HCT116 (cell line): ENCODE results near the gene ATP2B3. TPM values are rescaled to one million over a fixed set of nuclear protein-coding genes. Genes with fewer than 3 reads are reported as not detected.

Experiments used
- ATAC-seq: fragments of 200-7000 bp; cut with Tn5 transposase; 2 replicates; pipeline ENCODE4 v1.9.1; 2020; ENCODE audit warnings: mild to moderate bottlenecking, moderate library complexity
- BruUV-seq: library from RNA; stranded (reverse); fragments of 400-500 nt; replicated peaks from 2 replicates; lab custom pipeline; 2021; lab: Mats Ljungman, UMichigan
- CTCF ChIA-PET: fragments of 300-600 bp; sonication (Branson Sonifier 250); formaldehyde crosslinking; loops from one replicate; lab custom pipeline; 2021; ENCODE audit warnings: antibody characterized with exemption; lab: Charles Lee
- POLR2A ChIA-PET: fragments of 300-600, 350-600 bp; sonication (Branson Sonifier 250); formaldehyde crosslinking; loops from one replicate; lab custom pipeline; 2021; ENCODE audit warnings: antibody characterized with exemption; lab: Charles Lee
- RAD21 ChIA-PET, 2 experiments: fragments of 300-600 bp; sonication (Branson Sonifier 250); formaldehyde crosslinking; loops; one replicate each; lab custom pipeline; 2023; ENCODE audit warnings: low total read pairs in 2 of 2; ENCODE audit not compliant: uncharacterized antibody in 2 of 2, unreplicated experiment in 2 of 2, low non-redundant PET in 1 of 2; lab: Charles Lee
- DNase-seq: peaks from one replicate; pipeline ENCODE4 v3.0.0-alpha.2; 2010; ENCODE audit warnings: low read depth, low spot score
- H2AFZ ChIP-seq: fragments of 200-600 bp; shearing (Covaris generic), sonication (generic); 2 replicates; pipeline ENCODE4 v1.6.1; 2017; ENCODE audit warnings: low read depth, mixed run types, mixed read lengths, antibody characterized with exemption, low read length; ENCODE audit not compliant: poor library complexity, severe bottlenecking
- H3K27ac ChIP-seq: 2 replicates; pipeline ENCODE4 v1.5.1; 2012; ENCODE audit warnings: low read depth, low read length
- H3K27me3 ChIP-seq: fragments of 200-600 bp; sonication (generic); 2 replicates; pipeline ENCODE4 v1.6.1; 2016; ENCODE audit warnings: mixed run types, low read length, mixed read lengths; ENCODE audit not compliant: insufficient read depth
- H3K36me3 ChIP-seq, 2 experiments: fragments of 200-500 bp in 1 of 2; fragments of 200-600 bp in 1 of 2; sonication (Bioruptor generic) in 1 of 2; sonication (generic) in 1 of 2; 2 replicates each; pipeline versions ENCODE4 v1.5.1 to v1.6.1; 2014 to 2016; ENCODE audit warnings: low read length in 2 of 2, inconsistent platforms in 1 of 2, mixed read lengths in 1 of 2, mixed run types in 1 of 2; ENCODE audit not compliant: insufficient read depth in 2 of 2, control insufficient read depth in 1 of 2
- H3K4me1 ChIP-seq, 2 experiments: fragments of 200-600 bp in 1 of 2; sonication (generic) in 1 of 2; 2 replicates each; pipeline versions ENCODE4 v1.5.1 to v1.6.1; 2012 to 2017; ENCODE audit warnings: low read length in 2 of 2, inconsistent platforms in 1 of 2, mild to moderate bottlenecking in 1 of 2, mixed read lengths in 1 of 2, mixed run types in 1 of 2, moderate library complexity in 1 of 2; ENCODE audit not compliant: insufficient read depth in 2 of 2, control insufficient read depth in 1 of 2
- H3K4me2 ChIP-seq: fragments of 200-600 bp; sonication (generic); 2 replicates; pipeline ENCODE4 v1.6.1; 2017; ENCODE audit warnings: mixed run types, low read length, mixed read lengths
- H3K4me3 ChIP-seq, 2 experiments: fragments of 200-600 bp in 1 of 2; sonication (generic) in 1 of 2; replicated peaks in 1 of 2; 2 replicates each; pipeline ENCODE4 v1.5.1; 2011 to 2016; ENCODE audit warnings: low read length in 2 of 2, control low read depth in 1 of 2, low read depth in 1 of 2, mild to moderate bottlenecking in 1 of 2, mixed read lengths in 1 of 2, mixed run types in 1 of 2
- H3K79me2 ChIP-seq: fragments of 200-600 bp; sonication (generic); 2 replicates; pipeline ENCODE4 v1.6.1; 2017; ENCODE audit warnings: mild to moderate bottlenecking, mixed run types, low read length, moderate library complexity, mixed read lengths; ENCODE audit not compliant: insufficient read depth
- H3K9ac ChIP-seq: fragments of 200-600 bp; sonication (generic); 2 replicates; pipeline ENCODE4 v1.6.1; 2016; ENCODE audit warnings: low read length, mixed read lengths
- H3K9me2 ChIP-seq: fragments of 200-600 bp; sonication (generic), shearing (Covaris generic); 2 replicates; pipeline ENCODE4 v1.6.1; 2017; ENCODE audit warnings: mixed run types, mild to moderate bottlenecking, moderate library complexity; ENCODE audit not compliant: insufficient read depth
- H3K9me3 ChIP-seq, 2 experiments: fragments of 200-500 bp in 1 of 2; fragments of 200-600 bp in 1 of 2; sonication (Bioruptor generic) in 1 of 2; sonication (generic) in 1 of 2; 2 replicates each; pipeline ENCODE4 v1.6.1; 2014 to 2017; ENCODE audit warnings: low read length in 2 of 2, mixed read lengths in 2 of 2, inconsistent platforms in 1 of 2, low read depth in 1 of 2, mild to moderate bottlenecking in 1 of 2, mixed run types in 1 of 2, moderate library complexity in 1 of 2; ENCODE audit not compliant: control insufficient read depth in 1 of 2, insufficient read depth in 1 of 2
- H4K20me1 ChIP-seq: fragments of 200-600 bp; sonication (generic), shearing (Covaris generic); 2 replicates; pipeline ENCODE4 v1.6.1; 2017; ENCODE audit warnings: mixed run types, mild to moderate bottlenecking, moderate library complexity; ENCODE audit not compliant: insufficient read depth
- EZH2phosphoT487 ChIP-seq: fragments of 200-600 bp; IDR thresholded peaks from 2 replicates; pipeline ENCODE4 v1.6.1; 2018; ENCODE audit warnings: antibody characterized with exemption, borderline replicate concordance
- FOSL1 ChIP-seq: IDR thresholded peaks from 2 replicates; pipeline ENCODE4 v1.6.1; 2012; ENCODE audit warnings: low read depth
- SP1 ChIP-seq: IDR thresholded peaks from 2 replicates; pipeline ENCODE4 v1.6.1; 2012; ENCODE audit warnings: low read depth
- SRF ChIP-seq: IDR thresholded peaks from 2 replicates; pipeline ENCODE4 v1.6.1; 2012; ENCODE audit warnings: low read depth
- TCF7L2 ChIP-seq: IDR thresholded peaks from 2 replicates; pipeline ENCODE4 v1.7.0; 2011; ENCODE audit warnings: borderline replicate concordance, inconsistent platforms; ENCODE audit not compliant: insufficient read depth, insufficient read length; ENCODE audit errors: extremely low read depth
- YY1 ChIP-seq: IDR thresholded peaks from 2 replicates; pipeline ENCODE4 v1.6.1; 2011; ENCODE audit warnings: low read length, low read depth, moderate library complexity, mild to moderate bottlenecking; ENCODE audit not compliant: insufficient replicate concordance; ENCODE audit errors: extremely low read depth
- ZNF274 ChIP-seq: fragments of 200-500 bp; sonication (Bioruptor generic); IDR thresholded peaks from 2 replicates; pipeline ENCODE4 v1.6.1; 2014; ENCODE audit warnings: mild to moderate bottlenecking, low read depth, low read length, inconsistent platforms
- intact Hi-C: fragments of 100-400 bp; cut with micrococcal nuclease; formaldehyde crosslinking; loops from 2 replicates; pipeline ENCODE4 v1.10.0; 2022
- total RNA-seq: library from RNA; stranded (reverse); gene quantifications from one replicate; pipeline ENCODE4 v1.2.1, GENCODE V29; 2021; ENCODE audit not compliant: unreplicated experiment
- TF ChIP-seq, protein P1 (sequence below), 3 experiments: fragments of 200-600 bp in 1 of 3; sonication (generic) in 1 of 3; IDR thresholded peaks in 2 of 3; conservative IDR thresholded peaks in 1 of 3; 2 replicates each; pipeline ENCODE4 v1.5.1; 2012 to 2017; ENCODE audit warnings: low read depth in 2 of 3, low read length in 2 of 3, antibody characterized with exemption in 1 of 3, borderline replicate concordance in 1 of 3, control low read depth in 1 of 3, mild to moderate bottlenecking in 1 of 3, mixed read lengths in 1 of 3, mixed run types in 1 of 3, moderate library complexity in 1 of 3; ENCODE audit not compliant: insufficient read depth in 1 of 3
- TF ChIP-seq, protein P2 (sequence below): IDR thresholded peaks from 2 replicates; pipeline ENCODE4 v1.6.1; 2011; ENCODE audit warnings: mild to moderate bottlenecking, low read length, moderate library complexity; ENCODE audit not compliant: insufficient replicate concordance; ENCODE audit errors: extremely low read depth
- TF ChIP-seq, protein P3 (sequence below): IDR thresholded peaks from 2 replicates; pipeline ENCODE4 v1.6.1; 2012; ENCODE audit warnings: low read depth

Gene ATP2B3
- total RNA-seq, 1 experiment from 2014 or later: not detected

- TF ChIP-seq ZNF274: no peak
Observed at GRCh38 chrX:153477901-153478300, 39.5 kb upstream of the ATP2B3 start (continued).

DNA sequence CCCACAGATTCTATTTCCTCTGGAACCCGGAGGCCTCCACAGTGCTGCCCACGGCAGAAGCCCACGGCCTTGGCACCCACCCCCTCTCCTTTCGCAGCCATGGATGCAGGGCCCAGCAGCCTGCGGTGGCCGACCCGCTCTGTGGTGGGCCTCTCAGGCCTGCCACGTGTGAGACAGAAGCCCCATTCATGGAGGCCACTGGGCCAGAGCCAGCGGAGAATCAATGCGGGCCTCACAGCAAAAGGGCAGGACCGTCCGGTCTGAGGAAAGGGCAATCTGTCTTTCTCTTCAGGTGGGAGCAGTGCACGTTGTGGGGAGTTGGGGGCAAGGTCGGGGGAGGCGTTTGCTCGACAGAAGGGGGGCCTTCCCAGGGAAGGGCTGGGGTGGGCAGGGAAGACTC, 38.7 kb upstream of the ATP2B3 start:
- RAD21 ChIA-PET: no interaction called here
- H3K9me2 ChIP-seq: no peaks in the 10 kb centered on the region
- DNase-seq: no peak
- CTCF ChIA-PET: no interaction called here
- H3K4me3 ChIP-seq: no peak overlapping the region
- intact Hi-C loops: no loop called here
- no peak overlapping the region for H2AFZ ChIP-seq
- H3K27me3 ChIP-seq: no peaks in the 10 kb centered on the region
- H3K79me2 ChIP-seq: no peaks in the 10 kb centered on the region
- H3K9ac ChIP-seq: no peak overlapping the region
- no peaks in the 10 kb centered on the region for H4K20me1 ChIP-seq
- no peak for ATAC-seq
- TF ChIP-seq, protein P1, sequence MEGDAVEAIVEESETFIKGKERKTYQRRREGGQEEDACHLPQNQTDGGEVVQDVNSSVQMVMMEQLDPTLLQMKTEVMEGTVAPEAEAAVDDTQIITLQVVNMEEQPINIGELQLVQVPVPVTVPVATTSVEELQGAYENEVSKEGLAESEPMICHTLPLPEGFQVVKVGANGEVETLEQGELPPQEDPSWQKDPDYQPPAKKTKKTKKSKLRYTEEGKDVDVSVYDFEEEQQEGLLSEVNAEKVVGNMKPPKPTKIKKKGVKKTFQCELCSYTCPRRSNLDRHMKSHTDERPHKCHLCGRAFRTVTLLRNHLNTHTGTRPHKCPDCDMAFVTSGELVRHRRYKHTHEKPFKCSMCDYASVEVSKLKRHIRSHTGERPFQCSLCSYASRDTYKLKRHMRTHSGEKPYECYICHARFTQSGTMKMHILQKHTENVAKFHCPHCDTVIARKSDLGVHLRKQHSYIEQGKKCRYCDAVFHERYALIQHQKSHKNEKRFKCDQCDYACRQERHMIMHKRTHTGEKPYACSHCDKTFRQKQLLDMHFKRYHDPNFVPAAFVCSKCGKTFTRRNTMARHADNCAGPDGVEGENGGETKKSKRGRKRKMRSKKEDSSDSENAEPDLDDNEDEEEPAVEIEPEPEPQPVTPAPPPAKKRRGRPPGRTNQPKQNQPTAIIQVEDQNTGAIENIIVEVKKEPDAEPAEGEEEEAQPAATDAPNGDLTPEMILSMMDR (IDR thresholded peaks at IDR 0.05 in 2 of 3, conservative IDR thresholded peaks at IDR 0.05 in 1 of 3; ENCODE audit: borderline replicate concordance in 1 of 3, insufficient read depth in 1 of 3, low read depth in 2 of 3, low read length in 2 of 3): no peak
- TF ChIP-seq SP1 (no peak), TCF7L2 (no peak), YY1 (no peak)
- H3K36me3 ChIP-seq: no peaks in the 10 kb centered on the region
- POLR2A ChIA-PET: no interaction called here
- H3K9me3 ChIP-seq: no peaks in the 10 kb centered on the region
- H3K27ac ChIP-seq: no peak overlapping the region
- no TSS peak for BruUV-seq
- peaks cover 0 to 5% of the 10 kb centered on the region in 2 experiments; a peak in 1 of 4 replicates for H3K4me1 ChIP-seq
- H3K4me2 ChIP-seq: no peak overlapping the region

DNA sequence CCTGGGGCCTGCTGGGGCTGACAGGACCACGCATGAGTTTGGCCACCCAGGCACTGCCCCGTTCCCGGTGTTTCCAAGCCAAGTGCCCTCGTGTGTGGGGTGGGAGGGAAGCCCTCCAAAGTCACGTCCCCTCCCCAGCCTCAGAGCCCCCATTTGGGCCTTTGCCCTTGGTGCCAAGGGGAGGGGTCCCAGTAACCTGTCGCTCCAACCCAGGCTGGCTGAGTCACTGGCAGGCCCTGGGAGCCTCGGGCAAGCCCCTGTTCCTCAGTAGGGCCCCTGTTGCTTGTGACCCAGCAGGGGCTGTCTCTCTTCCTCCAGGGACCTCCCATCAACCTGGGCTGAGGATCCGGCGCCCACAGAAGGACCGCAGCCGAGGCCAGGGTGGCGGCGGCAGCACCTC, 36.4 kb upstream of the ATP2B3 start:
- Histone ChIP-seq H3K9me3 (no peaks in the 10 kb centered on the region), H3K4me1 (no peaks in the 10 kb centered on the region), H3K27me3 (no peaks in the 10 kb centered on the region), H3K27ac (no peak overlapping the region), H4K20me1 (no peaks in the 10 kb centered on the region), H3K4me2 (no peak overlapping the region), H3K79me2 (no peaks in the 10 kb centered on the region), H3K9ac (no peak overlapping the region), H2AFZ (no peak overlapping the region), H3K9me2 (no peaks in the 10 kb centered on the region), H3K4me3 (no peak overlapping the region), H3K36me3 (no peaks in the 10 kb centered on the region)
- RAD21 ChIA-PET: no interaction called here
- intact Hi-C loops: no loop called here
- DNase-seq (no peak), ATAC-seq (no peak)
- CTCF ChIA-PET: interaction anchor here (0.7 kb wide), 1 partner anchor 10 kb away, joined by 3 read pairs; no protein-coding TSS in a partner anchor
- POLR2A ChIA-PET: no interaction called here
- no TSS peak for BruUV-seq
- TF ChIP-seq EZH2phosphoT487 (no peak), SRF (no peak), FOSL1 (no peak)
- TF ChIP-seq, protein P2, sequence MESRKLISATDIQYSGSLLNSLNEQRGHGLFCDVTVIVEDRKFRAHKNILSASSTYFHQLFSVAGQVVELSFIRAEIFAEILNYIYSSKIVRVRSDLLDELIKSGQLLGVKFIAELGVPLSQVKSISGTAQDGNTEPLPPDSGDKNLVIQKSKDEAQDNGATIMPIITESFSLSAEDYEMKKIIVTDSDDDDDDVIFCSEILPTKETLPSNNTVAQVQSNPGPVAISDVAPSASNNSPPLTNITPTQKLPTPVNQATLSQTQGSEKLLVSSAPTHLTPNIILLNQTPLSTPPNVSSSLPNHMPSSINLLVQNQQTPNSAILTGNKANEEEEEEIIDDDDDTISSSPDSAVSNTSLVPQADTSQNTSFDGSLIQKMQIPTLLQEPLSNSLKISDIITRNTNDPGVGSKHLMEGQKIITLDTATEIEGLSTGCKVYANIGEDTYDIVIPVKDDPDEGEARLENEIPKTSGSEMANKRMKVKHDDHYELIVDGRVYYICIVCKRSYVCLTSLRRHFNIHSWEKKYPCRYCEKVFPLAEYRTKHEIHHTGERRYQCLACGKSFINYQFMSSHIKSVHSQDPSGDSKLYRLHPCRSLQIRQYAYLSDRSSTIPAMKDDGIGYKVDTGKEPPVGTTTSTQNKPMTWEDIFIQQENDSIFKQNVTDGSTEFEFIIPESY: no peak
- TF ChIP-seq, protein P3, sequence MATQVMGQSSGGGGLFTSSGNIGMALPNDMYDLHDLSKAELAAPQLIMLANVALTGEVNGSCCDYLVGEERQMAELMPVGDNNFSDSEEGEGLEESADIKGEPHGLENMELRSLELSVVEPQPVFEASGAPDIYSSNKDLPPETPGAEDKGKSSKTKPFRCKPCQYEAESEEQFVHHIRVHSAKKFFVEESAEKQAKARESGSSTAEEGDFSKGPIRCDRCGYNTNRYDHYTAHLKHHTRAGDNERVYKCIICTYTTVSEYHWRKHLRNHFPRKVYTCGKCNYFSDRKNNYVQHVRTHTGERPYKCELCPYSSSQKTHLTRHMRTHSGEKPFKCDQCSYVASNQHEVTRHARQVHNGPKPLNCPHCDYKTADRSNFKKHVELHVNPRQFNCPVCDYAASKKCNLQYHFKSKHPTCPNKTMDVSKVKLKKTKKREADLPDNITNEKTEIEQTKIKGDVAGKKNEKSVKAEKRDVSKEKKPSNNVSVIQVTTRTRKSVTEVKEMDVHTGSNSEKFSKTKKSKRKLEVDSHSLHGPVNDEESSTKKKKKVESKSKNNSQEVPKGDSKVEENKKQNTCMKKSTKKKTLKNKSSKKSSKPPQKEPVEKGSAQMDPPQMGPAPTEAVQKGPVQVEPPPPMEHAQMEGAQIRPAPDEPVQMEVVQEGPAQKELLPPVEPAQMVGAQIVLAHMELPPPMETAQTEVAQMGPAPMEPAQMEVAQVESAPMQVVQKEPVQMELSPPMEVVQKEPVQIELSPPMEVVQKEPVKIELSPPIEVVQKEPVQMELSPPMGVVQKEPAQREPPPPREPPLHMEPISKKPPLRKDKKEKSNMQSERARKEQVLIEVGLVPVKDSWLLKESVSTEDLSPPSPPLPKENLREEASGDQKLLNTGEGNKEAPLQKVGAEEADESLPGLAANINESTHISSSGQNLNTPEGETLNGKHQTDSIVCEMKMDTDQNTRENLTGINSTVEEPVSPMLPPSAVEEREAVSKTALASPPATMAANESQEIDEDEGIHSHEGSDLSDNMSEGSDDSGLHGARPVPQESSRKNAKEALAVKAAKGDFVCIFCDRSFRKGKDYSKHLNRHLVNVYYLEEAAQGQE: no peak
